Fibroblast of lung (primary cell): Measurements from ENCODE around the gene CIAO2A.

Experiments
- CTCF ChIP-seq, 2 donors: IDR thresholded peaks in 1 of 2; conservative IDR thresholded peaks in 1 of 2; 1 replicate in 1 of 2; 2 replicates in 1 of 2; pipeline ENCODE4 v1.5.1; 2011 to 2012; ENCODE audit warnings: low read length in 2 of 2, control low read depth in 1 of 2, inconsistent platforms in 1 of 2, low read depth in 1 of 2, mild to moderate bottlenecking in 1 of 2
- EZH2 ChIP-seq: IDR thresholded peaks from 2 replicates; pipeline ENCODE4 v1.5.1; 2012; ENCODE audit warnings: low read length, control low read depth, mild to moderate bottlenecking; ENCODE audit errors: missing control alignments

- TF ChIP-seq CTCF (conservative IDR thresholded peaks at IDR 0.05 in 1 of 2, IDR thresholded peaks at IDR 0.05 in 1 of 2; ENCODE audit: low read depth in 1 of 2, low read length in 2 of 2) (no peak), EZH2 (no peak)
Measured at GRCh38 chr15:64052925-64053491, 40.6 kb downstream of the CIAO2A start.
